ENCODE data around the gene ATG10. TPM values are rescaled to one million over a fixed set of nuclear protein-coding genes. Genes with fewer than 3 reads are reported as not detected.

ATG10 gene
- total and polyA plus RNA-seq, 2 of the 13 experiments (the other 11 are each of a cell fraction or from before 2014, with no cell fraction given) = 2.0 to 5.7 TPM

GRCh38 chr5:81971712-81972491 lies at the start of gene ATG10 (continued):
- no peak for TF ChIP-seq ZBTB10 (CRISPR knock-in tag; IDR thresholded peaks at IDR 0.05; ENCODE audit: borderline replicate concordance)
- TF ChIP-seq HHEX (CRISPR knock-in tag; IDR thresholded peaks at IDR 0.05) = no peak
- no peak; the same call in 1 of the 2 replicates for TF ChIP-seq ELF1 (CRISPR knock-in tag; IDR thresholded peaks at IDR 0.05)
- TF ChIP-seq ZNF292 (CRISPR knock-in tag; IDR thresholded peaks at IDR 0.05; ENCODE audit: borderline replicate concordance, low read depth) = 0 out of 2 replicates have a peak, but pooled peaks have one; percentile 23
- peak; percentile 62 for TF ChIP-seq ZNF580 (CRISPR knock-in tag; IDR thresholded peaks at IDR 0.05; ENCODE audit: borderline replicate concordance, low read depth)
- peak; percentile 38 for TF ChIP-seq CBX1 (IDR thresholded peaks at IDR 0.05; ENCODE audit: low read depth)
- TF ChIP-seq ZNF770 (CRISPR knock-in tag; IDR thresholded peaks at IDR 0.05) = peak; percentile 88
- no peak for TF ChIP-seq ZNF850 (CRISPR knock-in tag; conservative IDR thresholded peaks at IDR 0.05)
- TF ChIP-seq REPIN1 (CRISPR knock-in tag; IDR thresholded peaks at IDR 0.05; ENCODE audit: borderline replicate concordance, low read depth) = peak; percentile 39; the same call in 1 of the 2 replicates
- TF ChIP-seq ZNF354B (CRISPR knock-in tag; IDR thresholded peaks at IDR 0.05) = no peak
- peak; percentile 64; the same call in 1 of the 2 replicates for TF ChIP-seq NR0B2 (CRISPR knock-in tag; IDR thresholded peaks at IDR 0.05)
- TF ChIP-seq MYNN (CRISPR knock-in tag; IDR thresholded peaks at IDR 0.05; ENCODE audit: low read depth) = no peak
- peak; percentile 69; the same call in 1 of the 2 replicates for TF ChIP-seq MAF1 (CRISPR knock-in tag; IDR thresholded peaks at IDR 0.05; ENCODE audit: borderline replicate concordance)
- TF ChIP-seq ZNF781 (CRISPR knock-in tag; IDR thresholded peaks at IDR 0.05; ENCODE audit: borderline replicate concordance, not compliant biosample characterization) = no peak
- peak; percentile 9; the same call in 1 of the 2 replicates for TF ChIP-seq HMG20B (CRISPR knock-in tag; conservative IDR thresholded peaks at IDR 0.05)
- TF ChIP-seq SIX4 (CRISPR knock-in tag; IDR thresholded peaks at IDR 0.05) = peak; percentile 61
- no peak for TF ChIP-seq HNF1A (IDR thresholded peaks at IDR 0.05; ENCODE audit: low read depth)
- peak; percentile 15; the same call in 1 of the 2 replicates for TF ChIP-seq HNF1A (CRISPR knock-in tag; IDR thresholded peaks at IDR 0.05; ENCODE audit: borderline replicate concordance)
- no peak for TF ChIP-seq RORA (CRISPR knock-in tag; IDR thresholded peaks at IDR 0.05)
